Esophagus muscularis mucosa (tissue), 4 donors: ENCODE results near the gene TNFRSF19. TPM values are rescaled to one million over a fixed set of nuclear protein-coding genes. Genes with fewer than 3 reads are reported as not detected.

Source experiments
- DNase-seq: peaks from one replicate; pipeline ENCODE4 v3.0.0-alpha.2; 2017; ENCODE audit errors: extremely low spot score
- H3K27ac ChIP-seq, 4 donors: fragments of 200-600 bp; sonication (generic); replicated peaks in 1 of 4; 1 replicate in 3 of 4; 2 replicates in 1 of 4; pipeline ENCODE4 v1.5.1; 2016 to 2019; ENCODE audit warnings: mild to moderate bottlenecking in 1 of 4
- H3K27me3 ChIP-seq, 4 donors: fragments of 200-600 bp; sonication (generic); one replicate each; pipeline versions ENCODE4 v1.5.1 to v1.6.0; 2016 to 2019
- H3K36me3 ChIP-seq, 4 donors: fragments of 200-600 bp; sonication (generic); one replicate each; pipeline ENCODE4 v1.5.1; 2016 to 2019
- H3K4me1 ChIP-seq, 4 donors: fragments of 200-600 bp; sonication (generic); one replicate each; pipeline ENCODE4 v1.5.1; 2016 to 2019
- H3K4me3 ChIP-seq, 4 donors: fragments of 200-600 bp; sonication (generic); 1 replicate in 2 of 4; 2 replicates in 2 of 4; pipeline ENCODE4 v1.5.1; 2016 to 2019; ENCODE audit warnings: mild to moderate bottlenecking in 4 of 4, moderate library complexity in 1 of 4
- H3K9me3 ChIP-seq, 4 donors: fragments of 200-600 bp; sonication (generic); 1 replicate in 3 of 4; 2 replicates in 1 of 4; pipeline ENCODE4 v1.5.1; 2016 to 2019
- CTCF ChIP-seq, 3 experiments: fragments of 200-600 bp in 2 of 3; fragments of 450-650 bp in 1 of 3; sonication (generic) in 2 of 3; IDR thresholded peaks; one replicate each; pipeline ENCODE4 v1.5.1; 2017 to 2019; ENCODE audit warnings: antibody characterized with exemption in 3 of 3, mild to moderate bottlenecking in 2 of 3, moderate library complexity in 1 of 3
- EP300 ChIP-seq: sonication (generic); formaldehyde crosslinking; IDR thresholded peaks from one replicate; pipeline ENCODE4 v1.6.1; 2017; ENCODE audit warnings: antibody characterized with exemption
- POLR2A ChIP-seq: fragments of 450-650 bp; IDR thresholded peaks from one replicate; pipeline ENCODE4 v1.6.1; 2017; ENCODE audit warnings: antibody characterized with exemption, moderate library complexity, mild to moderate bottlenecking, low read depth
- POLR2AphosphoS5 ChIP-seq, 2 donors: sonication (generic); formaldehyde crosslinking; IDR thresholded peaks; one replicate each; pipeline ENCODE4 v1.6.1; 2017; ENCODE audit warnings: antibody characterized with exemption in 2 of 2
- WGBS: methylation state at CpG from one replicate; pipeline ENCODE4 v1.1.5; 2018; 5-methylcytosine and 5-hydroxymethylcytosine counted together
- intact Hi-C: fragments of 100-400 bp; cut with DNase I; formaldehyde crosslinking; loops from one replicate; pipeline ENCODE4 v1.15.1; 2023
- total RNA-seq, 4 donors: library from RNA; depleted of rRNA; stranded (reverse); fragments of >200 nt; gene quantifications; one replicate each; pipeline versions ENCODE4 v1.1.0 to v1.2.1, GENCODE V29; 2016

The TNFRSF19 gene
- total RNA-seq, 4 donors from 2014 or later, result 3.2 to 5.6 (median 5.0) TPM

- H3K27me3 ChIP-seq, result no peaks in the 10 kb centered on the region
- no peak for DNase-seq
- intact Hi-C loops, result no loop called here
- no peak overlapping the region for H3K27ac ChIP-seq
- H3K4me3 ChIP-seq, result no peak overlapping the region
- H3K9me3 ChIP-seq, result no peaks in the 10 kb centered on the region
- peaks cover 0 to 12% (median 7%) of the 10 kb centered on the region in 4 donors for H3K4me1 ChIP-seq
- no peak for TF ChIP-seq POLR2A
- TF ChIP-seq CTCF (IDR thresholded peaks at IDR 0.05), result no peak
- TF ChIP-seq EP300, result no peak
- TF ChIP-seq POLR2AphosphoS5 (IDR thresholded peaks at IDR 0.05), result no peak
- 81% methylated on average over 6 of the region's 6 CpGs for WGBS
- H3K36me3 ChIP-seq, result no peaks in the 10 kb centered on the region
These were observed 61.3 kb downstream of the TNFRSF19 start for GRCh38 chr13:23631311-23632047.

- WGBS, result 71% methylated on average over 1 of the region's 1 CpG
- no peak overlapping the region for H3K27ac ChIP-seq
- H3K27me3 ChIP-seq, result no peaks in the 10 kb centered on the region
- intact Hi-C loops, result no loop called here
- TF ChIP-seq EP300 (no peak), POLR2AphosphoS5 (IDR thresholded peaks at IDR 0.05) (no peak), CTCF (IDR thresholded peaks at IDR 0.05) (no peak), POLR2A (no peak)
- no peak for DNase-seq
- H3K9me3 ChIP-seq, result no peaks in the 10 kb centered on the region
- no peaks in the 10 kb centered on the region for H3K36me3 ChIP-seq
- peaks cover 0 to 9% (median 5%) of the 10 kb centered on the region in 4 donors for H3K4me1 ChIP-seq
- H3K4me3 ChIP-seq, result no peak overlapping the region
These were observed 61.9 kb downstream of the TNFRSF19 start for GRCh38 chr13:23632048-23632582.

GRCh38 chr13:23632741-23633140 is 62.5 kb downstream of the TNFRSF19 start:
- intact Hi-C loops, result no loop called here
- 81% methylated on average over 3 of the region's 3 CpGs for WGBS
- Histone ChIP-seq H3K27me3 (no peaks in the 10 kb centered on the region), H3K36me3 (no peaks in the 10 kb centered on the region), H3K9me3 (no peaks in the 10 kb centered on the region), H3K4me1 (peaks cover 2 to 10% (median 6%) of the 10 kb centered on the region in 4 donors), H3K4me3 (no peak overlapping the region), H3K27ac (no peak overlapping the region)
- no peak for TF ChIP-seq POLR2AphosphoS5 (IDR thresholded peaks at IDR 0.05)
- no peak for TF ChIP-seq POLR2A
- no peak for TF ChIP-seq CTCF (IDR thresholded peaks at IDR 0.05)
- TF ChIP-seq EP300, result no peak
- DNase-seq, result no peak

- no peaks in the 10 kb centered on the region for H3K9me3 ChIP-seq
- no peak overlapping the region for H3K27ac ChIP-seq
- WGBS, result 94% methylated on average over 5 of the region's 5 CpGs
- intact Hi-C loops, result no loop called here
- TF ChIP-seq POLR2A (no peak), EP300 (no peak), POLR2AphosphoS5 (IDR thresholded peaks at IDR 0.05) (no peak), CTCF (IDR thresholded peaks at IDR 0.05) (no peak)
- no peaks in the 10 kb centered on the region for H3K27me3 ChIP-seq
- peaks cover under 1 to 13% (median 8%) of the 10 kb centered on the region in 4 donors for H3K4me1 ChIP-seq
- DNase-seq, result no peak
- no peak overlapping the region for H3K4me3 ChIP-seq
- no peaks in the 10 kb centered on the region for H3K36me3 ChIP-seq
These were observed 64.7 kb downstream of the TNFRSF19 start for GRCh38 chr13:23634897-23635296.
